ENCODE data around the gene IFITM5. TPM values are rescaled to one million over a fixed set of nuclear protein-coding genes. Genes with fewer than 3 reads are reported as not detected.
"Not testable (repeated sequence)": the region's sequence is repeated elsewhere in the genome, so short reads cannot be mapped to it uniquely, and the experiment has no call there.

IFITM5 gene
- total RNA-seq, 8 experiments from 2014 or later, result 0.51 to 1.5 (median 1.1) TPM; not detected in 5

DNA sequence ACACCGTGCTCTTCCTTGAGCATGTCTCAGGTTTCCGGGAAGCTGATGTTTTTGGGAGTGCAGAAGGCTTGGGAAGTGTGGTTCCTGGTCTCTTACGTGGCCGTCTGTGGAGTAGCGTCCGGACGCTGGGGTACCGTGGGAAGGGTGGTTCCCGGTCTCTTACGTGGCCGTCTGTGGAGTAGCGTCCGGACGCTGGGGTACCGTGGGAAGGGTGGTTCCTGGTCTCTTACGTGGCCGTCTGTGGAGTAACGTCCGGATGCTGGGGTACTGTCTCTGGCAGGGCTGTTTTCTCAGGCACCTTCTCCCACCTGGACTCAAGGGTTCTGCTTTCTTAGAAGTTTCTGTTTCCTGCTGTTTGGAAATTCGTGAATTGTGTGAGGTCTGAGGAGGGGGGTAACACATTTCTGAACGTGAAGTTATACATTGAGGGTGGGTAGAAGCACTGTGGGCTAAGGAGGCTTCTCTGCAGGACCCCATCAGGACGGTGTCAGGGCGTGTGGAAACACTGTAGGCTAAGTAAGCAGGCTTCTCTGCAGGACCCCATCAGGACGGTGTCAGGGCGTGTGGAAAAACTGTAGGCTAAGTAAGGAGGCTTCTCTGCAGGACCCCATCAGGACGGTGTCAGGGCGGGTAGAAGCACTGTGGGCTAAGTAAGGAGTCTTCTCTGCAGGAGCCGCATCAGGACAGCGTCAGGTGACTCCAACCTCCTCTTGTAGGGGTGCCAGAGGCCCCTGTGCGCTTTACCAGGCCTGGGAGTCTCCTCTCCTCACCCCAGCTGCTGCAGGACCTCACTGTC is 26.7 kb upstream of the IFITM5 start:
- Histone ChIP-seq H3K4me1 (replicated peaks in 1 of 2) (peaks cover 10 to 18% of the 10 kb centered on the region in 2 donors), H3K27ac (no peak overlapping the region), H3K4me3 (no peak overlapping the region)
- ATAC-seq (replicated peaks in 6 of 8), result peak in 1 of 8 experiments; percentile 15
- in situ Hi-C loops (cut with MboI; ENCODE audit: low pct_unique_long_range_greater_than_20kb in 2 of 9, low sequenced_read_pairs in 9 of 9, unreplicated experiment in 9 of 9), result no loop called here
- WGBS, 10 experiments, result 83 to 100% (median 92%) methylated on average over 1 to 17 of the region's 30 CpGs; no CpG with 5 or more reads in 3 of the 10 experiments

DNA sequence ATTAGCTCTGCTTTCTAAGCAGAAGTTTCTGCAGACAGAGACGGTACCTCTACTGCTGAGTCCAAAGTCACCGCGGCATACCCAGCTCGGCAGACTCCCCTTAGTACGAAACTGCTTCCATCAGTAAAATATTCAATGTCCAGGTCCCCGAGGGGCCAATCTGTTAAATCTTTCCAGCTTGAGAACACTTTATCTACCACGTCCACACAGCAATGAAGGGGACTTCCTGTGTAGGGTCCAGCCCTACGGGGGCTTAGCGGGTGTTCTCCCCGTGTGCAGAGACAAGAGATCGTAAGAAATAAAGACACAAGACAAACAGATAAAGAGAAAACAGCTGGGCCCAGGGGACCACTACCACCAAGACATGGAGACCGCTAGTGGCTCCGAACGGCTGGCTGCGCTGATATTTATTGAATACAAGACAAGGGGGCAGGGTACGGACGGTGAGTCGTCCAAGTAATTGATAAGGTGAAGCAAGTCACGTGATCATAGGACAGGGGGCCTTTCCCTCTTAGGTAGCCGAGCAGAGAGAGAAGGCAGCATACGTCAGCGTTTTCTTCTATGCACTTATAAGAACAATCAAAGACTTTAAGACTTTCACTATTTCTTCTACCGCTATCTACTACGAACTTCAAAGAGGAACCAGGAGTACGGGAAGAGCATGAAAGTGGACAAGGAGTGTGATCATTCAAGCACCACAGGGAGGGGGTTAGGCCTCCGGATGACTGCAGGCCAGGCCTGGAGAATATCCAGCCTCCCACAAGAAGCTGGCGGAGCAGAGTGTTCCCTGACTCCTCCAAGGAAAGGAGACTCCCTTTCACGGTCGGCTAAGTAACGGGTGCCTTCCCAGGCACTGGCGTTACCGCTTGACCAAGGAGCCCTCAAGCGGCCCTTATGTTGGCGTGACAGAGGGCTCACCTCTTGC is 25.5 kb upstream of the IFITM5 start:
- peak in 5 of 8 experiments; percentile 31 to 68 (median 55) for ATAC-seq (replicated peaks in 6 of 8)
- in situ Hi-C loops (cut with MboI; ENCODE audit: low pct_unique_long_range_greater_than_20kb in 2 of 9, low sequenced_read_pairs in 9 of 9, unreplicated experiment in 9 of 9); H3K4me3 ChIP-seq: not testable (repeated sequence)
- H3K27ac ChIP-seq, result peak overlapping the region in 1 of 2 donors; percentile 55
- peaks cover 10 to 26% of the 10 kb centered on the region in 2 donors for H3K4me1 ChIP-seq (replicated peaks in 1 of 2)
- 33 to 68% (median 49%) methylated on average over 3 to 15 of the region's 34 CpGs for WGBS, 10 experiments

DNA sequence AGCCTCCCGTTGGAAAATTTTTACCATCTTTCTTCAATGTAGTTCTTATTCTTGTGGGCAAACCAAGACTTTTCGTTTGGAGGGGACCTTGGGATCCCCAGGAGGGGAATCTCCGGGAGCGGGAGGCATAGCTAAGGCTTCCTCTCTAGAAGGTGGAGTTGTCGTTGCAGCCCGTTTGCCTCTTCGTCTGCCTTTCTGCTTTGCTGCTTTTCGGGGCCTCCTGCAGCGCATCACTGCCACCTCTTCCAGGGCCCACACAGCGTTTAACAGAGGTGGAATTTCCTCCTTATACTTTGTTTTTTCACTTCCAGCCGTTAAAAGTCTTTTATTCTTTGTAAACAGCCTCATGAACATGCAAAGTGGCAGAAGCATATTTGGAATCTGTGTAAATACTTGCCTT is 24.8 kb upstream of the IFITM5 start:
- no peak overlapping the region for H3K4me3 ChIP-seq
- peaks cover 13 to 31% of the 10 kb centered on the region in 2 donors for H3K4me1 ChIP-seq (replicated peaks in 1 of 2)
- H3K27ac ChIP-seq, result peak overlapping the region in 1 of 2 donors; percentile 55
- peak in 1 of 8 experiments; percentile 7 for ATAC-seq (replicated peaks in 6 of 8)
- WGBS, 10 experiments, result 20 to 80% (median 71%) methylated on average over 1 to 8 of the region's 11 CpGs; no CpG with 5 or more reads in 1 of the 10 experiments
- in situ Hi-C loops (cut with MboI; ENCODE audit: low pct_unique_long_range_greater_than_20kb in 2 of 9, low sequenced_read_pairs in 9 of 9, unreplicated experiment in 9 of 9), result no loop called here

DNA sequence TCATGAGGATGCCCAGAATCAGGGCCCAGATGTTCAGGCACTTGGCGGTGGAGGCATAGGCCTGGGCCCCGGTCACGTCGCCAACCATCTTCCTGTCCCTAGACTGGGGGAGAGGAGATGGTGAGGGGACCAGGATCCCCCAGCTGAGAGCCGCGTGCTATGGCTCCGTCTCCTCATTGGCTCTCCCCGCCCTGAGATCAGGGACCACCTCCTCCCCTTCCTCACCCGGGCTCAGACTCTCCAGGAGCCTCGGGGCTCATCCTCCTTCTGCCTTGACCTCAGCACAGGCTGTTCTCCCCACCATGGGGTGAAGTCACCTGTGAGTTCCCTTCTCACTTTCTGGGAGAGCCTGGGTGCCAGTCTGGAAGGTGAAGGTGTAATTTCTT is 20.6 kb upstream of the IFITM5 start:
- H3K4me1 ChIP-seq (replicated peaks in 1 of 2), result peaks cover 14 to 24% of the 10 kb centered on the region in 2 donors
- H3K27ac ChIP-seq; H3K4me3 ChIP-seq; in situ Hi-C loops (cut with MboI; ENCODE audit: low pct_unique_long_range_greater_than_20kb in 2 of 9, low sequenced_read_pairs in 9 of 9, unreplicated experiment in 9 of 9): not testable (repeated sequence)
- ATAC-seq (replicated peaks in 6 of 8), result peak in 3 of 8 experiments; percentile 0 to 5 (median 2)
- WGBS, 10 experiments, result 0% methylated on average over 3 of the region's 10 CpGs; no CpG with 5 or more reads in 9 of the 10 experiments

DNA sequence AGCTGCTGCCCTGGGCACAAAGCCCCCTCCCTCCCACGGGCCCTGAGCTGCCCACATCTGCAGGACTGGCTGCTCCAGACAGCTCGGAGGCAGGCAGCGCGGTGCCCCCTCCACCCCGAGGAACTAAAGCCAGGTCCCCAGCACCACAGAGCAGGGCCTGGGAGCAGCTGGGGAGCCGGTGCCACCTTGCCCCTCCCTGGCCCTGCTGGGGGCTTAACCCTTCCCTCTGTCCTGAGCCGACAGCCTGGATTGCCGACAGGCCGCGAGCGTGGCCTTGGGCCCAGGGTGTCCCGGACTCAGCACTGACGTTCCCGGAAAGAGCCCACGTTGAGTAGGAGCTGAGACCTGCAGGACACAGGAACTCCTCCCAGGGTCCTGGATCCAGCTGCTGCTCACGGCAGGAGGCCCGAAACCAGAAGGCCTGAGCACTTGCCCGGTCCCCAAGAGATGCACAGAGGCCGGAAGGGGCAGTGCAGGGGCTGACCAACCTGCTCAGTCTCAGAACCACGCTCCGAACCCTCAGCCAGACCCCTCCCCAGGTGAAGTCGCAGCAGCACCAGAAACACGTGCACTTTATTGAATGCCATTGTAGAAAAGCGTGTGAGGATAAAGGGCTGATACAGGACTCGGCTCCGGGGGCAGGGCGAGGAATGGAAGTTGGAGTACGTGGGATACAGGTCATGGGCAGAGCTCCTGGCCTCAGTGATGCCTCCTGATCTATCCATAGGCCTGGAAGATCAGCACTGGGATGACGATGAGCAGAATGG is 20.0 kb upstream of the IFITM5 start:
- WGBS, 10 experiments, result 0 to 90% (median 42%) methylated on average over 1 to 5 of the region's 29 CpGs; no CpG with 5 or more reads in 6 of the 10 experiments
- peak; percentile 4 to 70 (median 58) for ATAC-seq (replicated peaks in 6 of 8)
- H3K27ac ChIP-seq; in situ Hi-C loops (cut with MboI; ENCODE audit: low pct_unique_long_range_greater_than_20kb in 2 of 9, low sequenced_read_pairs in 9 of 9, unreplicated experiment in 9 of 9); H3K4me3 ChIP-seq: not testable (repeated sequence)
- peaks cover 8 to 18% of the 10 kb centered on the region in 2 donors for H3K4me1 ChIP-seq (replicated peaks in 1 of 2)

DNA sequence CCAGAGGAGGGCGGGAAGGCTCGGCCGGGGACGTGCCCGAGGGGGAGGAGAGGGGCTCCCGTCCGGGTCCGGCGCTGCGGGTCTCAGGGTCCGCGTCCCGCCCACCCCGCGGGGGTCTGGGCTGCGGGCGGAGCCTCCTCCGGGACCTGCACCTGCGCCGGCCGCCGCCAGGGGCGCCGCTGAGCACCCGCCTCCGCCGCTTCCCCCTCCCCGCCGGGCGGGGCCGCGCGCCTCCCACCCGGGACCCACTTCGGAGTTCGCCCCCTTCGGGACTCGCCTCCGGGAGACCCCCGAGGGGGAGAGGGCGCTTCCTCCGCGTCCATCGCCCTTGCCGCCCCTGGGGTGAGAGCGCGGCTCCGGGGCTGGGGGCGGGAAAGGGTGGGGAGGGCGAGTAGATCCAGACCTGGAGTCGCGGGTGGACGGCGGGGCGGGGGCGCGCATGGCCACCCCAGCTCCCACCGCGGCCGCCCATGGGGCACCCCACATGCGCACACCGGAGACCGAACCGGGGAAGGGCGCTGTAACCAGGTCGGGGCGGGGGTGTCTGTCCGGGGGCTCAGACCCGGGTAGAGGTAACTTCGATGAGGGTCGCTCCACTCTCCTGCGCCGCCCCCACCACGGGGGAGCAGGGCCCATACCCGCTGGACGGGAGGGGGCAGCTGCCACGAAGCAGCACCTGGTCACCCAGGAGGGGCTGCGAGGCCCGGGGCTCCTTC is 19.2 kb upstream of the IFITM5 start:
- H3K4me3 ChIP-seq, result not testable (repeated sequence)

DNA sequence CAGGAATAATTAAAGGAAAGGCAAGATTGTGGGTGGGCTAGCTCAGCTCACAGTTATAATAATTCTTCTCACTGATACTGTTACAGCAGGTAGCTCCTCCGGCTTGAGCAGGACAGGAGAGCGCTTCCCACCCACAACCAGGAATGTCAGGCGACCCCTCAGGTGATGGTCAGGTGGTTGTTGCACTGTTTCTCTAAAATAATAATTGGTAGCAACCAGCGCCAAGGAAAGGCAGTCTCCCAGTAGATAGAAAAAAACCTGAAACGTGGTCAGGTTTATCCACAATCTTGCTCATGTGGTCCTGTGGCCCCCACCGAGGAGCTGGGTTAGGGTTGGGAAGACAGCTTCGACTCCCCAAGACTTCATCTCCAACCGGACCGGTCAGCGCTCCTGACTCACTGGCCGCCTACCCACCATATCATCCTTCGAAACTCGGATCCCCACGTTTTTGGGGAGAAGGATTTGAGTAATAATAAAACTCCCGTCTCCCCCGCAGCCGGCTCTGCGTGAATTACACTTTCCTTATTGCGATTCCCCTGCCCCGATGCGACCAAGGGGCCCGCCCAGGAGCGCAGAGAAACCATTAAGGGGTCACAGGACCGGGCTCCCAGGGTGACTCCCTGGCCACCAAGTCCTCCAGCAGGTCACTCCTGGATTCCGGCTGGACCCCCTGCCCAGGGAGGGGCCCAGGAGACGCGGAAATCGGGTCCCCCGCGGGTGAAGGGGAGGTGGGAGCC is 18.5 kb upstream of the IFITM5 start:
- in situ Hi-C loops (cut with MboI; ENCODE audit: low pct_unique_long_range_greater_than_20kb in 2 of 9, low sequenced_read_pairs in 9 of 9, unreplicated experiment in 9 of 9); H3K4me3 ChIP-seq; H3K27ac ChIP-seq: not testable (repeated sequence)
- 20 to 100% (median 92%) methylated on average over 1 to 4 of the region's 30 CpGs; no CpG with 5 or more reads in 5 of the 10 experiments for WGBS, 10 experiments
- H3K4me1 ChIP-seq (replicated peaks in 1 of 2), result peaks cover 4 to 26% of the 10 kb centered on the region in 2 donors
- peak in 3 of 8 experiments; percentile 1 to 30 (median 11) for ATAC-seq (replicated peaks in 6 of 8)

More for the DNA sequence above, 19.2 kb upstream of the IFITM5 start:
- WGBS, 10 experiments, result no CpG with 5 or more reads among the region's 79 CpGs
- ATAC-seq (replicated peaks in 6 of 8), result peak; percentile 2 to 79 (median 74)
- in situ Hi-C loops (cut with MboI; ENCODE audit: low pct_unique_long_range_greater_than_20kb in 2 of 9, low sequenced_read_pairs in 9 of 9, unreplicated experiment in 9 of 9); H3K27ac ChIP-seq: not testable (repeated sequence)
- H3K4me1 ChIP-seq (replicated peaks in 1 of 2), result peaks cover 4 to 22% of the 10 kb centered on the region in 2 donors

DNA sequence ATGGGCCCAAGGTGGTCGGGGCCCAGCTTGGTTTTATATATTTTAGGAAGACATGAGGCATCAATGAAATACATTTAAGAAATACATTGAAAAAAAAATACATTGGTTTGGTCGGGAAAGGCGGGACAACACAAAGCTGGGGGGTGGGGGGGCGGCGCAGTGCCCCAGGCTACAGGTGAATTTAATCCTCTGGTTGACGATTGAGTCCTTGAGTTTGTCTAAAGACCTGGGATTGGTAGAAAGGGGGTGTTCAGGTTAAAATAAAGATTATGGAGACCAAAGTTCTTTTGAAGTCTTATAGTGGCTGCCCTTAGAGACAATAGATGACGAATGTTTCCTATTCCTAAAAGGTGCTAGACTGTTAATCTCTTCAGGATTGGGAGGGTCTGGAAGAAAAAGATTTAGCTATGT is 17.6 kb upstream of the IFITM5 start:
- H3K4me3 ChIP-seq, result no peak overlapping the region
- peaks cover 4 to 26% of the 10 kb centered on the region in 2 donors for H3K4me1 ChIP-seq (replicated peaks in 1 of 2)
- H3K27ac ChIP-seq, result no peak overlapping the region
- in situ Hi-C loops (cut with MboI; ENCODE audit: low pct_unique_long_range_greater_than_20kb in 2 of 9, low sequenced_read_pairs in 9 of 9, unreplicated experiment in 9 of 9), result no loop called here
- 0 to 100% (median 74%) methylated on average over 1 to 5 of the region's 7 CpGs; no CpG with 5 or more reads in 1 of the 10 experiments for WGBS, 10 experiments
- no peak for ATAC-seq (replicated peaks in 6 of 8)

DNA sequence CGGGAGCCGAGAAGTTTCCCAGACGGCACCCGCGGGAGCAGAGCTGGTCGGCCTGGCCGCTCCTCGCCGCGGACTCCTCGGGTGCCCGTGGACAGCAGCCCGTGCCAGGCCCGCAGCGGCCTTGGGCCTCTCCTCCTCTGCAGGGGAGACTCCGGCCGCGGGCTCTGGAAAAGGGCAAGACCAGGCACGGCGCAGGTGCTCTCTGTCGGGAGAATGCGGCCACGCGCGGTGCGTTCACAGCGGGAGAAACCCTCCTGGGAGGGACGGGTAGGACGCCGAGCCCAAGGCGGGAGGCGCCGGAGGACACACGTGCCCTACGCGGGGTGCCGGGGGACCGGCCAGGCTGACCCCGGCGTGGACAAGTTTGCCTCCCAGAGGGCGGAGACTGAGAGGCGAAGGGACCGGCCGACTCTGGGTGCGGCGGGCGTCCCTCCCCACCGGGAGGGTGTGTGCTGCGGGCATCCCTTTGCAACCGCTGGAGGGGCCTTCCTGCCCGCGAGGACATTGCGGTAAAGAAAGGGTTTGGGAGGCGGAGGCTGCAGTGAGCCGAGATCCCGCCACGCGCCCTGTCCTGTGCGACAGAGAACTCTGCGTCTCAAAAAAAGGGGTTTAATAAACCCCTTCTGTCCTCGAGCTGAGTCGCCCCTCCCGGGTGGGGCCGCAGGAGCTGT is 16.8 kb upstream of the IFITM5 start:
- Histone ChIP-seq H3K4me3 (no peak overlapping the region), H3K27ac (no peak overlapping the region), H3K4me1 (replicated peaks in 1 of 2) (peaks cover 4 to 26% of the 10 kb centered on the region in 2 donors)
- peak in 1 of 8 experiments; percentile 0 for ATAC-seq (replicated peaks in 6 of 8)
- in situ Hi-C loops (cut with MboI; ENCODE audit: low pct_unique_long_range_greater_than_20kb in 2 of 9, low sequenced_read_pairs in 9 of 9, unreplicated experiment in 9 of 9), result no loop called here
- WGBS, 10 experiments, result 36 to 57% (median 46%) methylated on average over 2 to 30 of the region's 64 CpGs; no CpG with 5 or more reads in 6 of the 10 experiments

DNA sequence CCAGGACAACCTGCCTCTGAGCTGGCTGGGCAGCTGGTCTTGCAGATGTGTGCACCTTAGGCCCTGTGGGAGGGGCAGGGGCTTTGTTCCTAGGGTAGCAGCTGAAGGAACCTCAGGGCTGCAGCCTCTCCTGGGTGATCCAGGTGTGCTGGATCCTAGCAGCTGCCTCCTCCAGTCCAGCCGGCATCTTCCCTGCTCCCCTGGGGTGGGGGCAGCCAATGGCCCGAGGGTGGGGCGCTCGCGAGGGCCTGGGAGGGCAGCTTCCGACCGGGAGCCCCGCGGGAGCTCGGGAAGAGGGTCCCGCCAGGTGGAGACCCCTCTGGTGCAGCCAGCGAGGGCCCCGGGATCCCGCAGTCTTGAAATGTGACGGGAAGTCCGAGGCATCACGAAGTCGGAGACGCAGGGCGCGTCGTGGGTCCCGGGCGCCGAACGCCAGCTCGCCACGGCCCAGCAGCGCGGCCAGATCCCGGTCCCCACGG is 16.2 kb upstream of the IFITM5 start:
- Histone ChIP-seq H3K4me3 (no peak overlapping the region), H3K4me1 (replicated peaks in 1 of 2) (peaks cover 4 to 22% of the 10 kb centered on the region in 2 donors), H3K27ac (no peak overlapping the region)
- ATAC-seq (replicated peaks in 6 of 8), result no peak
- in situ Hi-C loops (cut with MboI; ENCODE audit: low pct_unique_long_range_greater_than_20kb in 2 of 9, low sequenced_read_pairs in 9 of 9, unreplicated experiment in 9 of 9), result no loop called here
- 75% methylated on average over 2 of the region's 32 CpGs; no CpG with 5 or more reads in 9 of the 10 experiments for WGBS, 10 experiments

DNA sequence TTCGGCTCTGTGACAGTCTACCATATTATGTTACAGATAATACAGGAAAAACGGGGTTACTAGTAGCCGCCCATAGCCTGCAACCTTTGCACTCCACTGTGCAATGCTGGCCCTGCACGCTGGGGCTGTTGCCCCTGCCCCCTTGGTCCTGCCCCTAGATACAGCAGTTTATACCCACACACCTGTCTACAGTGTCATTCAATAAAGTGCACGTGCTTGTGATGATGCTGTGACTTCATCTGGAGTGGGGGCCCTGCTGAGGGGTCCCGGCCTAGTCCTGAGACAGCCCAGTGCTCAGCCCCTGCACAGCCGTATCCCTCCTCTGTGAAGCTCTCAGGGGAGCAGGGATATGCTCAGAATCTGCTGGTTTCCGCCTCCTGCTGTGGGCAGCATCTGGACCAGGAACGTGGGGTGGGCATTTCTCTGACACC is 15.7 kb upstream of the IFITM5 start:
- no peak for ATAC-seq (replicated peaks in 6 of 8)
- Histone ChIP-seq H3K4me1 (replicated peaks in 1 of 2) (peaks cover 5 to 18% of the 10 kb centered on the region in 2 donors), H3K4me3 (no peak overlapping the region), H3K27ac (no peak overlapping the region)
- in situ Hi-C loops (cut with MboI; ENCODE audit: low pct_unique_long_range_greater_than_20kb in 2 of 9, low sequenced_read_pairs in 9 of 9, unreplicated experiment in 9 of 9), result no loop called here
- WGBS, 10 experiments, result 50% methylated on average over 2 of the region's 9 CpGs; no CpG with 5 or more reads in 9 of the 10 experiments
